Kasumi-1 (cell line): ENCODE data around the gene RRM2.
A peak's percentile ranks its signal among the peaks of the same experiment; 100 is the strongest.
"Not testable (repeated sequence)": the region's sequence is repeated elsewhere in the genome, so short reads cannot be mapped to it uniquely, and the experiment has no call there.

ENCODE experiments used
- DNase-seq, 2 experiments: peaks; one replicate each; lab custom pipeline; 2025; lab: John Stamatoyannopoulos, UW

Gene RRM2

DNA sequence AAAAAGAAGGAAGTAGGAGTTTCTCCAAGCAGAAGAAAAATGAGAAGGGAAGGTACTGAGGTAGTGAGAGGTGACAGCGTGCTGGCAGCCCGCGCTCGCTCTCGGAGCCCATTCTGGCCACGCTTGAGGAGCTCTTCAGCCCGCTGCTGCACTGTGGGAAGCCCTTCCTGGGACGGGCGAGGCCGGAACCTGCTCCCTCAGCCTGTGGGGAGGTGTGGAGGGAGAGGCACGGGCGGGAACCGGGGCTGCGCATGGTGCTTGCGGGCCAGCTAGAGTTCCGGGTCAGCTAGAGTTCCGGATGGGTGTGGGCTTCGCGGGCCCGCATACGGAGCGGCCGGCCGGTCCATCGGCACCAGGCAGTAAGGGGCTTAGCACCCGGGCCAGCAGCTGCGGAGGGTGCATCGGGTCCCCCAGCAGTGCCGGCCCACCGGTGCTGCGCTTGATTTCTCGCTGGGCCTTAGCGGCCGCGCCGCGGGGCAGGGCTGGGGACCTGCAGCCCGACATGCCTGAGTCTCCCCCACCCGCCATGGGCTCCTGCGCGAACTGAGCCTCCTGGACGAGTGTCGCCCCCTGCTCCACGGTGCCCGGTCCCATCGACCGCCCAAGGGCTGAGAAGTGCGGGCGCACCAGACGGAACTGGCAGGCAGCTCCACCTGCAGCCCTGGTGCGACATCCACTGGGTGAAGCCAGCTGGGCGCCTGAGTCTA, 31.2 kb upstream of the RRM2 start:
- peak; percentile 17 to 54 for DNase-seq

DNA sequence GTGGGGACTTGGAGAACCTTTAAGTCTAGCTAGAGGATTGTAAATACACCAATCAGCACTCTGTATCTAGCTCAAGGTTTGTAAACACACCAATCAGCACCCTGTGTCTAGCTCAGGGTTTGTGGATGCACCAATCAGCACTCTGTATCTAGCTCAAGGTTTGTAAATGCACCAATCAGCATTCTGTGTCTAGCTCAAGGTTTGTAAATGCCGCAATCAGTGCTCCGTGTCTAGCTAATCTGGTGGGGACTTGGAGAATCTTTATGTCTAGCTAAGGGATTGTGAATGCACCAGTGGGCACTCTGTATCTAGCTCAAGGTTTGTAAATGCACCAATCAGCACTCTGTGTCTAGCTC, 30.7 kb upstream of the RRM2 start:
- DNase-seq = not testable (repeated sequence)

GRCh38 chr2:10094271-10094814, 28.2 kb upstream of the RRM2 start:
- no peak for DNase-seq

GRCh38 chr2:10095175-10095574, 27.4 kb upstream of the RRM2 start:
- no peak for DNase-seq

DNA sequence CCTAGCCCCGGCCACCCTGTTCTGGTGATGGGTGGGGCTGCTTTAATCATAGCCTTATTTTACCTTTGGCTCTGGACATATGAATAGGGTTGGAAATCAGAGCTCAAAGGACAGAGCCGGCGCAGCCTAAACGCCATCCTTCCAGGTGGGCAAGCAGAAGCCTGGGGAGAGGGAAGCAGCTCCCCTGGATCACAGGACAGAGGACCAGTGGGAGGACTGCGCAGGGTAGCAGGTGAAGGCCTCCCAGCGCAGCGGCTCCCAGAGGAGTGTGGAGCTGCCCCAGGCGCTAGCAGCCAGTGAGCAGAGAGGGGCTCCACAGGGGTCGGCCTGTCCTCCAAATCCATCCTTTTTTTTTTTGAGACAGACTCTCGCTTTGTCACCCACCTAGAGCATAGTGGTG, 25.9 kb upstream of the RRM2 start:
- no peak for DNase-seq

DNA sequence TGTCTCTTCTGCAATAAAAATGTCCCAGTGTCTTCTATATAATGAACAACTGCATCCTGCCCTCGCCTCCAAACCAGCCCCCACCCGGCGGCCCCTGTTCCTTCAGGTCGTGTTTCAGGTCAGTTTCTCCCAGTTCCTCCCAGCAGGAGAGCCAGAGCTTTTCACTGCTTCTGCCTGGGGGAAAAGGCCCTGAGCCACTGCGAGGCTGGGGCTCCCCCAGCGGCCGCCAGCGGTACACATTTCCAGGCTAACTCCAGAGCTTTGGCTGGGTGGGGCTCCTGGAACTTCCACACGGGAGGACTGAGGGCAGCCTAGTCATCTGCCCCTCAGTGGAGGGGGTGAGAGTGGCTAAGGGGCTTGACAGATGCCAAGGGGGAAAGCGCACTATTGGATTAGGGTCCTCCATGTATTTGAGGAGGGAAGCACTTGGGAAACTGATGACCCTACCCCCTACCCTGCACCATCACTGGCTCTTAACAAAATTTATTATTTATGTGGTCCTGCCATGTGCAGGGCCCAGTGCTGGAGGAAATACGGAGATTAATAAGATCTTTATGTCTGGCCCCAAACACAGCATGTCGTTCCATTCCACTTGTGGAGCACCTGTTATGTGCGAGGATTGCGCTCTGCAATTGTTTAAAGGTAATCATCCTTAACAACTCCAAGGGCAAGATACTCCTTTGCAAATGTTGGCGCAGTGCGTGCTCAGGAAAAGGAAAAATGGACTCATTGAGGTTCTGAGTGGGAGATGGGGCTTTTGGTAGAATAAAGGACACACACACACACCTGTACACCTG, 25.0 kb upstream of the RRM2 start:
- DNase-seq = peak; percentile 57 to 64

GRCh38 chr2:10101491-10101890, 21.0 kb upstream of the RRM2 start:
- no peak for DNase-seq

GRCh38 chr2:10103179-10103578, 19.4 kb upstream of the RRM2 start:
- no peak for DNase-seq

GRCh38 chr2:10104906-10105305, 17.6 kb upstream of the RRM2 start:
- DNase-seq = not testable (repeated sequence)

DNA sequence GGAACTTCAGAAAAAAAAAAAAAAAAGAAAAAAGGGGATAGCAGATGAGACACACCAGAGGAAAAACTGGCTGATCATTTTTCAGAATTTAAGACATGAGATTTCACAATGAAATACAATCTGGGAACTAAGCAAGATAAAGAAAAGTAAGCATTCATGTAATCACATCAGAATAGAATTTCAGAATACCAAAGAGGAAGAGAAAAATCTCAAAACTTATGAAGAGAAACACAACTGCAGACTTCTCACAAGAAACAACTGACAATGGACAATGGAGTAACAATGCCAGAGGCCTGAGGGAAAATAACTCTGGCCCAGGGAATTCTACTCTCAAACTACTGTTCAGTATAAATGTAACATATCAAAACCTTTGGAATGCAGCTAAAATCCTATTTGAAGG, 13.2 kb upstream of the RRM2 start:
- no peak for DNase-seq

- DNase-seq = no peak
Measured at GRCh38 chr2:10119027-10119325, 3.6 kb upstream of the RRM2 start.

GRCh38 chr2:10119601-10120157, 2.9 kb upstream of the RRM2 start:
- no peak for DNase-seq

DNA sequence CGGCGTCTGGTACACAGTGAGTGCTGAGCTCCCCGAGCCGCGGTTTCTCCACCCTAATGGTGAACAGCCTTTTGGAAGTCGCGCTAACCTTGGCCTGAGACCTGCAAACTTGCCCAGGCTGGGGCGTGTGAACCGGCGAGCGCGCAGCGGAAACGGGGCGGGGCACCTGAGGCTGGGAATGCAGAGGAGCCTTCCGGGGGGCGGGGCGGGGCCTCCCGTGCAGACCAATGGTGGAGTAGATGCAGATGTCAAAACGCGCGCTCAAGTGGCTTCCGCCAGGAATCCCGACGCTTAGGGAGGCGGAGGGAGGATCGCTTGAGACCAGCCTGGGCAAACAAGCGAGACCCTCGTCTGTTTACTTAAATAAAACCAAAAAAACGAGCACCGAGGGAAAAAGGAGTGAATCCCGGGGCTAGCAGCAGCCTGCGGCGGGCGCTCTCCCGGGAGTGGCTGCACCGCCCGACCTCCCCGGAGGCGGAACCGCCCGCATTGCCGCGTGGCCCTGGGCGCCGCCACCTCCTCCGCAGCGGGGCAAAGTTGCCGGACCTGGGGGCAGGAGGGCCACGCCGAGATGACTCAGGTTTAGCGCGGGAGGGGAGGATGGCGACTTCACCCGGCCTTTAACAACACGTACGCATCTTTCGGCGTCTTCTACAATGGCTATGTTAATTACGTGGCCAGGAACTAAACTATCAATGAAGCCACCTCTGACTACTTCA, 2.2 kb upstream of the RRM2 start:
- DNase-seq = peak; percentile 92 to 95

GRCh38 chr2:10120877-10121574, 1.5 kb upstream of the RRM2 start:
- DNase-seq = peak; percentile 39 to 50

GRCh38 chr2:10123281-10123680, 742 bp downstream of the RRM2 start:
- DNase-seq = no peak

DNA sequence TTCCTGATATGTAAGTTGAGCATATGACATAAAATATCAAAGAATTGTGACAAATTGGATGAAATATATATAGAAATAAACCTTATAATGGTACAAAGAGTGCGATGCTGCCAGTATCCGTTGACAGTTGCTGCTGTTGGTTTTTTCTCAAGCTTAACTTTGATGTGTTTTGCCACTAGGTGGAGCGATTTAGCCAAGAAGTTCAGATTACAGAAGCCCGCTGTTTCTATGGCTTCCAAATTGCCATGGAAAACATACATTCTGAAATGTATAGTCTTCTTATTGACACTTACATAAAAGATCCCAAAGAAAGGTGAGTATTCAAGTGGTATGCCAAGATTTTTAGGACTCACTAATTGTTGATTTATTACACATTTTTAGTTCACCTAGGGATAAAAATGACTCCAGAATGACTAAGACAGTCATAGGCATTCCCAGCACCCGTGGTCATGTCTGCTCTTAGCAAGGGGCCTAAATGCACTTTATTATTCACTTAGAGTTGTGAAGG, 2.1 kb downstream of the RRM2 start:
- peak; percentile 84 to 89 for DNase-seq

GRCh38 chr2:10125842-10126631, 3.5 kb downstream of the RRM2 start:
- no peak for DNase-seq

DNA sequence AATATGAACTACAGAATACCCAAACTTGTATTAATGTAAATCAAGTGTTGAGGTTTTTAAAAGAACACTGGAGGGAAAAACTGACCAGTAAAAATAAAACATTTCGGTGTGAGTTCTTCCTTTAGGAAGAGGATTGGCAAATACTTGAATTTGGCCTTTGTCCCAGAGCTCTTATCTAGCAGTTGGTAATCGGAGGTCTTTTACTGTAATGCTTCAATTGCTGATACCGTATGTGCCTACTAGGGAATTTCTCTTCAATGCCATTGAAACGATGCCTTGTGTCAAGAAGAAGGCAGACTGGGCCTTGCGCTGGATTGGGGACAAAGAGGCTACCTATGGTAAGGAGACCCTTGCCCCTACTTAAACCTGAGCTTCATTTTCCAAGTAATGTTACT, 4.1 kb downstream of the RRM2 start:
- DNase-seq = no peak

DNA sequence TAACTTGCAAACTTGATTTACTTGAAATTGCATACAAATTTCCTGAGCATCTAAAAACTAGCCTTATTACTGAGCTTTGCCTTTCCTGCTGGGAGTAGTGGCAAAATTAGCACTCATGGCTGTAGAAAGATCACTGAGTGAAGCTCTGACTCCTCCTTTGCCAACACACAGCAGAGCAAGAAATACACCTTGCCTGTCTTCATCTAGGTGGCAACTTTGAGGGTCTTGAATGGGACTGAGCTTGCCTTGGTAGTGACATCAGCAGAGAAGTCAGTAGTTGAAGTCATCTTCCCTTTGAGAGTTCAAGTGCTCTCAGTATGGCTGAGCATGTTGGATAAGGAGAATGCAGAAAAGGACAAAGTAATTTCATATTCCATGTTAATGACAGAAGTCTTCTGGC, 5.9 kb downstream of the RRM2 start:
- DNase-seq = no peak

DNA sequence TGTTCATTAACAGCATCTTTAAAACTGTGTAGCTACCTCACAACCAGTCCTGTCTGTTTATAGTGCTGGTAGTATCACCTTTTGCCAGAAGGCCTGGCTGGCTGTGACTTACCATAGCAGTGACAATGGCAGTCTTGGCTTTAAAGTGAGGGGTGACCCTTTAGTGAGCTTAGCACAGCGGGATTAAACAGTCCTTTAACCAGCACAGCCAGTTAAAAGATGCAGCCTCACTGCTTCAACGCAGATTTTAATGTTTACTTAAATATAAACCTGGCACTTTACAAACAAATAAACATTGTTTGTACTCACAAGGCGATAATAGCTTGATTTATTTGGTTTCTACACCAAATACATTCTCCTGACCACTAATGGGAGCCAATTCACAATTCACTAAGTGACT, 7.0 kb downstream of the RRM2 start:
- no peak for DNase-seq

GRCh38 chr2:10132043-10132575, 9.6 kb downstream of the RRM2 start:
- DNase-seq = no peak
